Measurements from ENCODE around the gene PRRC2B.

DNA sequence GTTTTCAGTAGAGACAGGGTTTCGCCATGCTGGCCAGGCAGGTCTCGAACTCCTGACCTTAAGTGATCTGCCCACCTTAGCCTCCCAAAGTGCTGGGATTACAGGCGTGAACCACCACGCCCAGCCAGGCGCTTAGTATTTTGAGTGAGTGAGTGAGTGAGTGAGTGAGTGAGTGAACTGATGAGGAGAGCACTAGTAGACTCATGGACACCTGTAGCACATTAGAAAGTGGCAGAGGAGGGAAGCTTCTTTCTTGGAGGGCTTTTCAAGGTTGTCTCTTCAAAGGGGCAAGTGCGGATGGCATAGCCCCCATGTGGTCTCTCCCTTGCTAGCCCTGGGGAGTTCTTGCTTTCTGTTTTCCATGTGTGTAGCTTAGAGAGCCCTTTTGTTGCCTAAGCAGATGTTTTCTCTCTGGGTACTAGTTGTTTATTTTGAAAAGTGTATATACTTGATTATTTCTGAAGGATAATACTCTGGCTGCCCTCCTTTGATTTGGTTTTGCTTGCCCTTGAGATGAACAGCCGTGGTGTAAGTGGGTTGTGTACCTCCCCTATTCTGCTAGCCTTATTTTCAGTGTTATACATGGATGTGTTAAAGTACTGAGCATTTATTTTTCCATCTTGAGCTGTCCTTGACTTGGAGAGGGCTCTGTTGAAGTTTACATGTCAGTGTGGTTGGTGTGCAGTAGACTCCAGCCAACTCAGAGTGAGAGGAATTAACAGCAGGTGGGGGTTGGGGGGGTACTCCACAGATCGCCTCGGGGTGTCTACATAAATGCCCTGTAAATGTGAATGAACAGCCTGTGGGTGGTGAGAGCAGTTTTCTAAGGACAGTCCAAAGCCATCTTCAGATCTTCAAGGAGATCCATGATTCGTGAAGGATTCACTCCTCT lies 35.5 kb downstream of the PRRC2B start:
- no peak for TF ChIP-seq POLR2A (IDR thresholded peaks at IDR 0.05)
- TF ChIP-seq, protein P1, sequence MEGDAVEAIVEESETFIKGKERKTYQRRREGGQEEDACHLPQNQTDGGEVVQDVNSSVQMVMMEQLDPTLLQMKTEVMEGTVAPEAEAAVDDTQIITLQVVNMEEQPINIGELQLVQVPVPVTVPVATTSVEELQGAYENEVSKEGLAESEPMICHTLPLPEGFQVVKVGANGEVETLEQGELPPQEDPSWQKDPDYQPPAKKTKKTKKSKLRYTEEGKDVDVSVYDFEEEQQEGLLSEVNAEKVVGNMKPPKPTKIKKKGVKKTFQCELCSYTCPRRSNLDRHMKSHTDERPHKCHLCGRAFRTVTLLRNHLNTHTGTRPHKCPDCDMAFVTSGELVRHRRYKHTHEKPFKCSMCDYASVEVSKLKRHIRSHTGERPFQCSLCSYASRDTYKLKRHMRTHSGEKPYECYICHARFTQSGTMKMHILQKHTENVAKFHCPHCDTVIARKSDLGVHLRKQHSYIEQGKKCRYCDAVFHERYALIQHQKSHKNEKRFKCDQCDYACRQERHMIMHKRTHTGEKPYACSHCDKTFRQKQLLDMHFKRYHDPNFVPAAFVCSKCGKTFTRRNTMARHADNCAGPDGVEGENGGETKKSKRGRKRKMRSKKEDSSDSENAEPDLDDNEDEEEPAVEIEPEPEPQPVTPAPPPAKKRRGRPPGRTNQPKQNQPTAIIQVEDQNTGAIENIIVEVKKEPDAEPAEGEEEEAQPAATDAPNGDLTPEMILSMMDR (IDR thresholded peaks at IDR 0.05), result no peak
- no peak for TF ChIP-seq EP300 (IDR thresholded peaks at IDR 0.05)
- TF ChIP-seq POLR2AphosphoS5 (IDR thresholded peaks at IDR 0.05), result no peak

Data from stomach (tissue), 4 donors.